IPS-18a (cell line): ENCODE measurements around the gene FBXW10.
"Not testable (repeated sequence)": the region's sequence is repeated elsewhere in the genome, so short reads cannot be mapped to it uniquely, and the experiment has no call there.

Source experiments
- H3K27ac ChIP-seq: one replicate; pipeline ENCODE4 v1.5.1; 2013; ENCODE audit warnings: low read length
- H3K27me3 ChIP-seq: one replicate; pipeline ENCODE4 v1.6.1; 2013; ENCODE audit warnings: mild to moderate bottlenecking, low read length; ENCODE audit not compliant: control insufficient read depth, insufficient read depth
- H3K36me3 ChIP-seq: one replicate; pipeline ENCODE4 v1.6.1; 2013; ENCODE audit warnings: low read depth, low read length; ENCODE audit not compliant: control insufficient read depth
- H3K4me1 ChIP-seq: one replicate; pipeline ENCODE4 v1.6.1; 2013; ENCODE audit warnings: low read depth, low read length; ENCODE audit not compliant: control insufficient read depth
- H3K4me3 ChIP-seq: one replicate; pipeline ENCODE4 v1.5.1; 2013; ENCODE audit warnings: low read length
- H3K9ac ChIP-seq: one replicate; pipeline ENCODE4 v1.6.1; 2013; ENCODE audit warnings: mild to moderate bottlenecking, low read length, moderate library complexity
- H3K9me3 ChIP-seq: one replicate; pipeline ENCODE4 v1.6.1; 2013; ENCODE audit warnings: low read depth, low read length; ENCODE audit not compliant: control insufficient read depth

The FBXW10 gene

GRCh38 chr17:18803458-18804245 lies 59.8 kb downstream of the FBXW10 start:
- not testable (repeated sequence) for H3K4me3 ChIP-seq, H3K27me3 ChIP-seq, H3K4me1 ChIP-seq, H3K9ac ChIP-seq, H3K9me3 ChIP-seq, H3K27ac ChIP-seq
- peaks cover 15% of the 10 kb centered on the region for H3K36me3 ChIP-seq

- not testable (repeated sequence) for H3K36me3 ChIP-seq, H3K9ac ChIP-seq, H3K27ac ChIP-seq, H3K27me3 ChIP-seq, H3K4me1 ChIP-seq, H3K4me3 ChIP-seq, H3K9me3 ChIP-seq
These were observed 72.1 kb downstream of the FBXW10 start for GRCh38 chr17:18815924-18816323.

- not testable (repeated sequence) for H3K27me3 ChIP-seq, H3K27ac ChIP-seq, H3K4me3 ChIP-seq, H3K9ac ChIP-seq, H3K4me1 ChIP-seq, H3K36me3 ChIP-seq, H3K9me3 ChIP-seq
These were observed 72.9 kb downstream of the FBXW10 start for GRCh38 chr17:18816489-18817371.

DNA sequence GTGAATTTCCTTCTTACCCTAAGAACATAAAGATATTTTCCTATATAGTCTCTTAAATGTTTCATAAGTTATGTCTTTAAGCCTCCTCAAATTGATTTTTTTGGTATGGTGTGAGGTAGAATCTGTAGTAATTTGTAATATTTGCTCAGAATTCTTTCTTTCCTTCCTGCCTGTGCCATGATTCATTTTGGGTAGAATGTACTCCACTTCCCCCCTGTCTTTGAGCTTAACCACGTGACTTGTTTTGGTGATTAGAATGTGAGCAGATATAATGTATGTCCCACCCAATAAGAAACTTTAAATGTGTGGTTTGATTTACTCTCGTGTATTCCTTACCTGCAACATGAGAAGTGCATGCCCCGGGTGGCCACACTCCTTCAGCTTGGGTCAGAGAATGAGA lies 77.6 kb downstream of the FBXW10 start:
- H3K9ac ChIP-seq, H3K4me3 ChIP-seq, H3K36me3 ChIP-seq, H3K27me3 ChIP-seq, H3K27ac ChIP-seq, H3K9me3 ChIP-seq, H3K4me1 ChIP-seq: not testable (repeated sequence)

GRCh38 chr17:18827613-18828012 lies 83.8 kb downstream of the FBXW10 start:
- not testable (repeated sequence) for H3K9me3 ChIP-seq, H3K27me3 ChIP-seq, H3K36me3 ChIP-seq, H3K4me3 ChIP-seq, H3K27ac ChIP-seq, H3K9ac ChIP-seq, H3K4me1 ChIP-seq
